Activated effector memory CD4-positive, alpha-beta T cell treated with anti-CD3 and anti-CD28 coated beads, Interleukin-2, amount 50 U/mL, for 16 hours (primary cell): ENCODE results near the gene GUCY1A2.
A peak's percentile ranks its signal among the peaks of the same experiment; 100 is the strongest.
"Not testable (repeated sequence)": the region's sequence is repeated elsewhere in the genome, so short reads cannot be mapped to it uniquely, and the experiment has no call there.

Experiments used
- DNase-seq: peaks from one replicate; pipeline ENCODE4 v3.0.0-alpha.2; 2020

Gene GUCY1A2

GRCh38 chr11:106937111-106937510, 81.2 kb downstream of the GUCY1A2 start:
- no peak for DNase-seq

GRCh38 chr11:106925245-106925644, 93.0 kb downstream of the GUCY1A2 start:
- DNase-seq = no peak

- DNase-seq = no peak
Observed at GRCh38 chr11:106920899-106921509, 97.3 kb downstream of the GUCY1A2 start.

DNA sequence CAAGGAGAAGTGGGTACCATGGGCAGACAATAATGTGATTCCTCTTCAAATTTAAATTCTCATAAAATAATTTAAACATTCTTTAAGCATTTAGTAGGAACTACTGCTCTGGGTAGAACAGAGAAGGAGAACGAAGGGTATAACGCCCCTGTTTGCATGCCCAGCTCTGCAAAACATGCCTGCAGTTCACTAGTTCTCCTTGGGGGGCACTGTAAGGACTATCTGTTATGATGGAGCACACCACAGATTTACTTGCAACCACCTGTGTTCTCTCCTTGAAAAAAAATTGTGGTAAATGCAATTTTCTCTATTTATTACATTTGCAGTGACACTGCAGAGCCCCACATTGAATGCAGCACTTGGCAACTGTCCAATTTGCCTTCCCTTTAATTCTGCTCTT, 100.3 kb downstream of the GUCY1A2 start:
- no peak for DNase-seq

- DNase-seq = no peak
Observed at GRCh38 chr11:106914409-106914808, 103.9 kb downstream of the GUCY1A2 start.

DNA sequence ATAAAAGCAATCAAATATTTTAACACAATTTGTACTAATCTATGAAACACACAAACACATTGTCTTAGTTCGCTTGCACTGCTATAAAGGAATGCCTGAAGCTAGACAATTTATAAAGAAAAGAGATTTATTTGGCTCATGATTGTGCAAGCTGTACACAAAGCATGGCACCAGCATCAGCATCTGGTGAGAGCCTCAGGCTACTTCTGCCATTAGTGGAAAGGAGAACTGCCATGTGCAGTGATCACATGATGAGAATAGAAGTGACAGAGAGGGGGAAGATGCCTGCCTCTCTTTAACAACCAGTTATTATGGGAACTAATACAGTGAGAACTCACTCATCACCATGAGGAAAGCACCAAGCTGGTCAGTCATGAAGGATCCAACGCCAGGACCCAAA, 105.1 kb downstream of the GUCY1A2 start:
- DNase-seq = no peak

DNA sequence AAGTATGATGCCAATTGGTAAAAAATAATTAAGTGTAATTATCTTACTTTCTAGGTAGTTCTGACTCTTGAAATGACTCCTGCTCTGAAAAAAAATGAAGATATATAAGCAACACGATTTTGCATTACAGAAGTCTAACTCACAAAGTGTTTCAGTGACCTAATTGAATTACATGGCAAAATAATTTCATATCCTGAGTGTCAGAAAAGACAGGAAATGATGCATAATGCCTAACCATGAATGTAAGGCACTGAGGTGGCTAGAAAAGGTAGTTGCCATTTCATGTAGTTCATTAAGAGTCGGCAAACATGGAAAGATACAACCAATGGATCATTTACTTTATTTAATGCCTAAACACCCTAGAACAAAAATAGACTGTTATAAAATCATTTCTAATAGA, 113.5 kb downstream of the GUCY1A2 start:
- no peak for DNase-seq

GRCh38 chr11:106889718-106890117, 128.6 kb downstream of the GUCY1A2 start:
- no peak for DNase-seq

- DNase-seq = no peak
Observed at GRCh38 chr11:106888386-106888785, 129.9 kb downstream of the GUCY1A2 start.

DNA sequence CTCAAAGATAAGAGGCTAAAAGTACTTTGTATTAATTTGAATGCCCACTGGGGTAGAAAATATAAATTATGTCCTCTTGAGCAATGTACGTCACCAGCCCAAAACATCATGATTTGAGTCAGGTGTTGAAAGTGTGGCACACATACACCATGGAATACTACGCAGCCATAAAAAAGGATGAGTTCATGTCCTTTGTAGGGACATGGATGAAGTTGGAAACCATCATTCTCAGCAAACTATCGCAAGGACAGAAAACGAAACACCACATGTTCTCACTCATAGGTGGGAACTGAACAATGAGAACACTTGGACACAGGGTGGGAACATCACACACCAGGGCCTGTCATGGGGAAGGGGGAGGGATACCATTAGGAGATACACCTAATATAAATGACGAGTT, 134.6 kb downstream of the GUCY1A2 start:
- not testable (repeated sequence) for DNase-seq

GRCh38 chr11:106879832-106880546, 138.3 kb downstream of the GUCY1A2 start:
- DNase-seq = no peak

DNA sequence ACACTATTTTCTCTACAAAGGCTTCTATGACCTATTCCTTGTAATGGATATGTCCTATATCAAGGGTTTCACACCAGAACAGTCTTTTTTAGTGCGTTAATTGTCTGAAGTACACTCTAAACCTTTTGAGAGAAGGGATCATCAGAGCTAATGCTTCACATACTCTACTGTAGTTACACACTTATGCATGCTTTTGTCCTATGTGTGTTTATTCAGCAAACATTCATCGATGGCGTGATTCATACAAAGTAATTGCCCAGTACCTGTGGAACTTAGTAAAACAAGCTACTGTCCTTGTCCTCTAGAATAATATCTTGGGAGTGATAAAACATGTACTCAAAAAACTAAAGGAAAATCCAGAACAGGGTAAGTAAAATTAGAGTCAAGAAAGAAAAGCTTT, 139.2 kb downstream of the GUCY1A2 start:
- no peak for DNase-seq

DNA sequence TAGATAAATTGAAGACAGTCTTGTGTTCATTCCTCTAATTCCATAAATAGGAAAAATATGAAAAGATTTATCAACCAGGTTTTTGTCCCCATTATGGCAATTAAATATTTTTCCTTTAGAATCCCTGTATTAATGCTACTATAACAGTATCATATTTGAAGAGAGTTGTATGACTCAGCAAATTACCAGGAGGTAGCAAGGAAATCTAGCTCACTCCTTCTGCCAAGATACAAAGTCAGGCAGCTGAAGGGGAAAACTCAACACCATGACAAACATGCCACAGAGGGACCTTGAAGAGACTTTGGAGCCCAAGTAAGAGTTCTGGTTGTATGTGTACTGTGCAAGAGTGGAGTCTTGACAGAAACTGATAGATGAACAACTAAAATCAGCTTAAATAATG, 143.3 kb downstream of the GUCY1A2 start:
- DNase-seq = no peak

DNA sequence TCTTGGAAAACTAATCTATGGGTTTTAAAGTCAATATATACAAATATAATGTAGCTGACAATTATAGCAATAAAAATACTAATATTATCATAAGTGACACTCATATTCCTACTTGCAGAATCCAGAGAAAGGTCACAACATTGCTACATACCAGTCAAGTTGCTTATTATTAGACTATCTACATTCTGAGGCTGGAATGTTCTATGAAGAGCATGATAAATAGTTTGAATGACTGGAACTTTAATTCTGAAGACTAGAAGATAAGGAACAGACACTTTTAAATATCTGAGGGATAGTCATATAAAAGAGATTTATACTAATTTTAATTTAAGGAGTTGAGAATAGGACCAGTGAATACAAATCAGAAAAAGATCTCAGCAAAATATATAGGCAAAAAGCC, 146.0 kb downstream of the GUCY1A2 start:
- no peak for DNase-seq

DNA sequence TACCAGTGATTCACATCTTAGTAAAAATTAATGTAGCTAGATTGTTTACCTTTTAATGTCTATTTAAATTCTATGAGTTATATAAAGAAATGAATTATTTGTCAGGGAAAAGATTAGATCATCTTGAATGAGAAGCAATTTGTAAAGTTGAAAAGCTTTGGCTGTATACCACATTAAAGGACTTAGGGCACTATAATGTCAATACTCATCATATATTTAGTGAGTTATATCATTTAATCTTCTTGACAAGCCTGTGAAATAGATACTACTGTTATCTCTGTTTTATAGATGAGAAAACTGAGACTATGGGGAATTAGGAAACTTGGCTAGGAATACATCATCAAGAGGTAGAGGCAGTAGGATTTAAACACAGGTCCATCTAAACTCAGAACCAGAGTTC, 160.1 kb downstream of the GUCY1A2 start:
- DNase-seq = no peak

DNA sequence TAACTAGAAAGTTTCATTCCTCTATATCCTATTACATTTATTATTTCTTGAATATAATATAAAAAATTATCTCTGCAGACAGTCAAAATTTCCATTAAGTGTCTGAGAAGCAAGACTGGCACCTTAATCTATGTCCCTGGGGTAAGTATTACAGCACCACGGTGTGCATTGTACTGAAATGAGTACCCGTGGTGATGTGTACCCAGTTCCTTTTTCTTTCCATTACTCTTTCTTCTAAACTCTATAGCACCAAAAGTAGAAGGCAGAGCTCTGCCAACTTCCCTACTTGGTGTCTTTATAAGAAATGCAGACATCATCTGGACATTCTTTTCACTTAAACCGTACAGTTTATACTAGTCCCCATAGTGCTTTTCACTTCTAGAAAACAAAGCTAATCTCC, 161.7 kb downstream of the GUCY1A2 start:
- no peak for DNase-seq

- no peak for DNase-seq
Observed at GRCh38 chr11:106854429-106854828, 163.8 kb downstream of the GUCY1A2 start.

DNA sequence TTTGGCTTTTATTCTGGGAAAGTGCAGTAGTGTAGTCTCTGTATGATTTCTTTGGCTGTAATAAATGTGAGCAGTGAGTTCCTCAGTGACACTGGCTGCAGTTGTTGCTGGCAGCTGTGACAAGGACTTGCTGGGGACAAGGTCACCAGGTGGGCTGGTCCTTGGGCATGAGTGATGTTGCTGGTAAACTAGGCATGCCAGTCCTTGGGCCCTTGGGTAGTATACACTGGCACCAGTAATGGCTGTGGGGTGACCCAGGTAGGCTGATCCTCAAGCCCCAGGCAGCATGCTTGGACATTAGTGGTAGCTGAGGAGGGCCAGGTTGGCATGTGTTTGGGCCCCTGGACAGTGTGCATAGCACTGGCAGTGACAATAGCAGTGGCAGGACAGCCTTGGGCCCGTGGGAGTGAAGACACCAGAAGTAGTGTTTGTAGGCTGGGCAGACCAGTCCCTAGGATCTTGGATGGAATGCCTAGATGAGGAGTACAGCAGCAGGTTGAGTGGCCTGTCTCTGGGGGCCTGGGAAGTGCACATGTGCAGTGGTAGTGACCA, 164.3 kb downstream of the GUCY1A2 start:
- peak; percentile 54 for DNase-seq

DNA sequence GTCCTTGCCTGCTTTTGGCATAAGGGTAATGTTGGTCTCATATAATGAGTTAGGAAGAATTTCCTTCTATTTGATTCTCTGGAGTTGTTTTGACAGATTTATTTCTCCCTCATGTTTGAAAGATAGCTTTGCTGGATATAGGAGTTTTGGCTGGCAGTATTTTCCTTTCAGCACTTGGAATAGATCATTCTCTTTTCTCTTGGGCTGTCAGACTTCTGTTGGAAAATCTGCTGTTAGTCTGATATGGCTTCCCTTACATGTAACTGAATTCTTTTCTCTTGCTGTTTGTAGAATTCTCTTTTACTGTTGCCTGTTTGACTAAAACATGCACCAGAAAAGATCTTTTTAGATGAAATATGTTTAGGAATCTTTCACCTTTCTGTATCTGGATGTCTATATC, 165.5 kb downstream of the GUCY1A2 start:
- DNase-seq = no peak

DNA sequence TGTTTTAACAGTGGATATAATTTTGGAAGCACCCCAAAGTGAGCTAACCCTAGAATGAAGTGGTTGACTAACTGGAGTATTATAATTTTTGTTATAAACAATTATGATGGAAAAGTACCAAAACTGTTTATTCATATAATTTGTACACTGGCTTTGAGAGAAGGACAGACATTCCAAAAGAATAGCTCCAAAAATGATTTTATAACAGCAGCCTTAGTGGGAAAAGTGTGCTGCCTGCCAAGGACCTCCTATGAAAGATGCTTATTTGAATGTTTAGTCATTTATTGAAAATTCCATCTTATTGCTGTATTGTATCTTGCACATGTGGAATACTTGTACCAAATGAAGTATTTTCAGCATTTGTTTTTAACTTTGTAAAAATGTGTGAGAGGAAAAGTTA, 169.8 kb downstream of the GUCY1A2 start:
- no peak for DNase-seq

DNA sequence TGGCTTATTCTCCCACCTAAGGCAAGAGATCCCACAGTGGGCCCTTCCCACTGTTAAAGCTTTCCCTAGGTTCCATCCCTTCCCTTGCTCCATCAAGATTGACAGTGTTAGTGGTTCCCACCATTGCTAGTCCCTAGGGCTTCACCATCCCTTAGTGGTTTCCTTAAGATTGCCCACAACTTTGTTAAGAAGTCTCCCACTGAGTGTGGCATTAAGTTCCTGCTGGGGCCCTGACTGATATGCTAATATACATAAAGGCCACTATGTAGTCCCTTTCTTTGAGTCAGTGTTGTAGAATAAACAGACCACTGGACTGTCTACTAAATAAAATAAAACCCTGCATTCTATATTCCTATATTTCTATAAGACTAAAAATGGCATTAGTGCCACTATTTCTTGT, 176.1 kb downstream of the GUCY1A2 start:
- DNase-seq = no peak

- DNase-seq = no peak
Observed at GRCh38 chr11:106840947-106841346, 177.3 kb downstream of the GUCY1A2 start.

DNA sequence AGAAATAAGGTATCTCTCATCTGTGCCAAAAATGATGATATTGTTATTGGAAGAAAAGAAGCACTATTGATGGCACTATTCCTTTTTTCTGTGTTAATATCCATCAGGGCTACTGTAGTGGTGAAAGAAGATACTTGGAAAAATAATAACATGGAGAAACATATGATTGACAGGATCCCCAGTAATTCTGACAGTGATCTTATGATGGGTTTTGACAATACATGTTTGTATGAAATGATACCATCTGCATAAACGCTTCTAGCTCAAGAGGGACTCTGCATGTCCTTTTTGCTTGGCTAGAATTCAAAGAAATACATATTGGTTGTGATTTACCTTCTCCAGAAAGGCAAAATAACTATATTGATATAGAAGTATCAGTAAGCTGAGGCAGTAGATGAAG, 178.1 kb downstream of the GUCY1A2 start:
- DNase-seq = no peak

DNA sequence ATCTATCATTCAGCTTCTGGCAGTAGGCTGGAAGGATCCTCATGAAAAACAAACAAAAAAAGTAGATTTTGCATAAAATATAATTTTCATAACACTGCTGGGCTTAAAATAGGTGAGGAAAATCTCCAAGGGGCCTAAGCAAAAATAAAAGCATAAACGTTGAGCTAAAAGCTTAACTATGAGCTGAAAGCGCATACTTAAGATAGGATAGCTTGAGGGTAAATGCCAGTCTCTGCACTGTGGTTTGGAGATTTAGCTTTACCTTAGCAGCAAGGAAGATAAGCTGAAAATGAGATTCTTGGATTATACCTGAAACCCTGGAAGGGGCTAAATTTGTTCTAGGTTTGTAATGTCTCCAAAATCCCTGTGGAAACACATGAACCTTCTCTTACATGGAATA, 183.7 kb downstream of the GUCY1A2 start:
- no peak for DNase-seq

- DNase-seq = no peak
Observed at GRCh38 chr11:106828976-106829375, 189.3 kb downstream of the GUCY1A2 start.
